HCT116 (cell line): Measurements from ENCODE around the gene RUNX1. TPM values are rescaled to one million over a fixed set of nuclear protein-coding genes. Genes with fewer than 3 reads are reported as not detected.

ENCODE experiments used
- ATAC-seq: fragments of 200-7000 bp; cut with Tn5 transposase; 2 replicates; pipeline ENCODE4 v1.9.1; 2020; ENCODE audit warnings: mild to moderate bottlenecking, moderate library complexity
- BruUV-seq: library from RNA; stranded (reverse); fragments of 400-500 nt; replicated peaks from 2 replicates; lab custom pipeline; 2021; lab: Mats Ljungman, UMichigan
- CTCF ChIA-PET: fragments of 300-600 bp; sonication (Branson Sonifier 250); formaldehyde crosslinking; loops from one replicate; lab custom pipeline; 2021; ENCODE audit warnings: antibody characterized with exemption; lab: Charles Lee
- POLR2A ChIA-PET: fragments of 300-600, 350-600 bp; sonication (Branson Sonifier 250); formaldehyde crosslinking; loops from one replicate; lab custom pipeline; 2021; ENCODE audit warnings: antibody characterized with exemption; lab: Charles Lee
- RAD21 ChIA-PET, 2 experiments: fragments of 300-600 bp; sonication (Branson Sonifier 250); formaldehyde crosslinking; loops; one replicate each; lab custom pipeline; 2023; ENCODE audit warnings: low total read pairs in 2 of 2; ENCODE audit not compliant: uncharacterized antibody in 2 of 2, unreplicated experiment in 2 of 2, low non-redundant PET in 1 of 2; lab: Charles Lee
- DNase-seq: peaks from one replicate; pipeline ENCODE4 v3.0.0-alpha.2; 2010; ENCODE audit warnings: low read depth, low spot score
- H2AFZ ChIP-seq: fragments of 200-600 bp; shearing (Covaris generic), sonication (generic); 2 replicates; pipeline ENCODE4 v1.6.1; 2017; ENCODE audit warnings: low read depth, mixed run types, mixed read lengths, antibody characterized with exemption, low read length; ENCODE audit not compliant: poor library complexity, severe bottlenecking
- H3K27ac ChIP-seq: 2 replicates; pipeline ENCODE4 v1.5.1; 2012; ENCODE audit warnings: low read depth, low read length
- H3K27me3 ChIP-seq: fragments of 200-600 bp; sonication (generic); 2 replicates; pipeline ENCODE4 v1.6.1; 2016; ENCODE audit warnings: mixed run types, low read length, mixed read lengths; ENCODE audit not compliant: insufficient read depth
- H3K36me3 ChIP-seq, 2 experiments: fragments of 200-500 bp in 1 of 2; fragments of 200-600 bp in 1 of 2; sonication (Bioruptor generic) in 1 of 2; sonication (generic) in 1 of 2; 2 replicates each; pipeline versions ENCODE4 v1.5.1 to v1.6.1; 2014 to 2016; ENCODE audit warnings: low read length in 2 of 2, inconsistent platforms in 1 of 2, mixed read lengths in 1 of 2, mixed run types in 1 of 2; ENCODE audit not compliant: insufficient read depth in 2 of 2, control insufficient read depth in 1 of 2
- H3K4me1 ChIP-seq, 2 experiments: fragments of 200-600 bp in 1 of 2; sonication (generic) in 1 of 2; 2 replicates each; pipeline versions ENCODE4 v1.5.1 to v1.6.1; 2012 to 2017; ENCODE audit warnings: low read length in 2 of 2, inconsistent platforms in 1 of 2, mild to moderate bottlenecking in 1 of 2, mixed read lengths in 1 of 2, mixed run types in 1 of 2, moderate library complexity in 1 of 2; ENCODE audit not compliant: insufficient read depth in 2 of 2, control insufficient read depth in 1 of 2
- H3K4me2 ChIP-seq: fragments of 200-600 bp; sonication (generic); 2 replicates; pipeline ENCODE4 v1.6.1; 2017; ENCODE audit warnings: mixed run types, low read length, mixed read lengths
- H3K4me3 ChIP-seq, 2 experiments: fragments of 200-600 bp in 1 of 2; sonication (generic) in 1 of 2; replicated peaks in 1 of 2; 2 replicates each; pipeline ENCODE4 v1.5.1; 2011 to 2016; ENCODE audit warnings: low read length in 2 of 2, control low read depth in 1 of 2, low read depth in 1 of 2, mild to moderate bottlenecking in 1 of 2, mixed read lengths in 1 of 2, mixed run types in 1 of 2
- H3K79me2 ChIP-seq: fragments of 200-600 bp; sonication (generic); 2 replicates; pipeline ENCODE4 v1.6.1; 2017; ENCODE audit warnings: mild to moderate bottlenecking, mixed run types, low read length, moderate library complexity, mixed read lengths; ENCODE audit not compliant: insufficient read depth
- H3K9ac ChIP-seq: fragments of 200-600 bp; sonication (generic); 2 replicates; pipeline ENCODE4 v1.6.1; 2016; ENCODE audit warnings: low read length, mixed read lengths
- H3K9me2 ChIP-seq: fragments of 200-600 bp; sonication (generic), shearing (Covaris generic); 2 replicates; pipeline ENCODE4 v1.6.1; 2017; ENCODE audit warnings: mixed run types, mild to moderate bottlenecking, moderate library complexity; ENCODE audit not compliant: insufficient read depth
- H3K9me3 ChIP-seq, 2 experiments: fragments of 200-500 bp in 1 of 2; fragments of 200-600 bp in 1 of 2; sonication (Bioruptor generic) in 1 of 2; sonication (generic) in 1 of 2; 2 replicates each; pipeline ENCODE4 v1.6.1; 2014 to 2017; ENCODE audit warnings: low read length in 2 of 2, mixed read lengths in 2 of 2, inconsistent platforms in 1 of 2, low read depth in 1 of 2, mild to moderate bottlenecking in 1 of 2, mixed run types in 1 of 2, moderate library complexity in 1 of 2; ENCODE audit not compliant: control insufficient read depth in 1 of 2, insufficient read depth in 1 of 2
- H4K20me1 ChIP-seq: fragments of 200-600 bp; sonication (generic), shearing (Covaris generic); 2 replicates; pipeline ENCODE4 v1.6.1; 2017; ENCODE audit warnings: mixed run types, mild to moderate bottlenecking, moderate library complexity; ENCODE audit not compliant: insufficient read depth
- CEBPB ChIP-seq: IDR thresholded peaks from 2 replicates; pipeline ENCODE4 v1.6.1; 2012; ENCODE audit warnings: low read depth
- CTCF ChIP-seq, 3 experiments: fragments of 200-600 bp in 1 of 3; sonication (generic) in 1 of 3; IDR thresholded peaks in 2 of 3; conservative IDR thresholded peaks in 1 of 3; 2 replicates each; pipeline ENCODE4 v1.5.1; 2012 to 2017; ENCODE audit warnings: low read depth in 2 of 3, low read length in 2 of 3, antibody characterized with exemption in 1 of 3, borderline replicate concordance in 1 of 3, control low read depth in 1 of 3, mild to moderate bottlenecking in 1 of 3, mixed read lengths in 1 of 3, mixed run types in 1 of 3, moderate library complexity in 1 of 3; ENCODE audit not compliant: insufficient read depth in 1 of 3
- EGR1 ChIP-seq: IDR thresholded peaks from 2 replicates; pipeline ENCODE4 v1.6.1; 2012; ENCODE audit warnings: low read depth
- ELF1 ChIP-seq: IDR thresholded peaks from 2 replicates; pipeline ENCODE4 v1.6.1; 2012; ENCODE audit warnings: low read depth, borderline replicate concordance
- EZH2 ChIP-seq: fragments of 200-600 bp; sonication (generic); IDR thresholded peaks from 2 replicates; pipeline ENCODE4 v1.6.1; 2017; ENCODE audit warnings: antibody characterized with exemption, mixed run types
- EZH2phosphoT487 ChIP-seq: fragments of 200-600 bp; IDR thresholded peaks from 2 replicates; pipeline ENCODE4 v1.6.1; 2018; ENCODE audit warnings: antibody characterized with exemption, borderline replicate concordance
- FOSL1 ChIP-seq: IDR thresholded peaks from 2 replicates; pipeline ENCODE4 v1.6.1; 2012; ENCODE audit warnings: low read depth
- JUND ChIP-seq: IDR thresholded peaks from 2 replicates; pipeline ENCODE4 v1.6.1; 2012
- POLR2A ChIP-seq: IDR thresholded peaks from 2 replicates; pipeline ENCODE4 v1.7.0; 2011; ENCODE audit warnings: borderline replicate concordance; ENCODE audit not compliant: insufficient read depth, insufficient read length; ENCODE audit errors: extremely low read depth
- POLR2AphosphoS5 ChIP-seq: IDR thresholded peaks from 2 replicates; pipeline ENCODE4 v1.6.1; 2011; ENCODE audit warnings: mild to moderate bottlenecking, low read depth, low read length, moderate library complexity
- RAD21 ChIP-seq: IDR thresholded peaks from 2 replicates; pipeline ENCODE4 v1.6.1; 2012; ENCODE audit warnings: low read depth, mild to moderate bottlenecking
- REST ChIP-seq: IDR thresholded peaks from 2 replicates; pipeline ENCODE4 v1.6.1; 2012; ENCODE audit warnings: low read depth
- SIN3A ChIP-seq: IDR thresholded peaks from 2 replicates; pipeline ENCODE4 v1.6.1; 2012; ENCODE audit warnings: low read depth
- SP1 ChIP-seq: IDR thresholded peaks from 2 replicates; pipeline ENCODE4 v1.6.1; 2012; ENCODE audit warnings: low read depth
- SRF ChIP-seq: IDR thresholded peaks from 2 replicates; pipeline ENCODE4 v1.6.1; 2012; ENCODE audit warnings: low read depth
- YY1 ChIP-seq: IDR thresholded peaks from 2 replicates; pipeline ENCODE4 v1.6.1; 2011; ENCODE audit warnings: low read length, low read depth, moderate library complexity, mild to moderate bottlenecking; ENCODE audit not compliant: insufficient replicate concordance; ENCODE audit errors: extremely low read depth
- ZFX ChIP-seq: fragments of 450-650 bp; IDR thresholded peaks from 2 replicates; pipeline ENCODE4 v1.6.1; 2017
- ZNF274 ChIP-seq: fragments of 200-500 bp; sonication (Bioruptor generic); IDR thresholded peaks from 2 replicates; pipeline ENCODE4 v1.6.1; 2014; ENCODE audit warnings: mild to moderate bottlenecking, low read depth, low read length, inconsistent platforms
- intact Hi-C: fragments of 100-400 bp; cut with micrococcal nuclease; formaldehyde crosslinking; loops from 2 replicates; pipeline ENCODE4 v1.10.0; 2022
- total RNA-seq: library from RNA; stranded (reverse); gene quantifications from one replicate; pipeline ENCODE4 v1.2.1, GENCODE V29; 2021; ENCODE audit not compliant: unreplicated experiment
- TF ChIP-seq, protein P1 (sequence below): IDR thresholded peaks from 2 replicates; pipeline ENCODE4 v1.6.1; 2011; ENCODE audit warnings: mild to moderate bottlenecking, low read length, moderate library complexity; ENCODE audit not compliant: insufficient replicate concordance; ENCODE audit errors: extremely low read depth
- TF ChIP-seq, protein P2 (sequence below): IDR thresholded peaks from 2 replicates; pipeline ENCODE4 v1.6.1; 2012

The RUNX1 gene
- total RNA-seq, 1 experiment from 2014 or later = 33.5 TPM

- DNase-seq = no peak
- ChIA-PET CTCF (interaction anchor here (0.6 kb wide), 1 partner anchor 10 kb away, joined by 5 read pairs; no protein-coding TSS in a partner anchor), POLR2A (no interaction called here), RAD21 (no interaction called here)
- BruUV-seq = no TSS peak
- Histone ChIP-seq H3K4me1 (peaks cover 36 to 40% of the 10 kb centered on the region in 2 experiments), H3K36me3 (peaks cover 16% of the 10 kb centered on the region in 2 experiments; a peak in 3 of 4 replicates), H3K9me3 (no peaks in the 10 kb centered on the region), H3K9me2 (no peaks in the 10 kb centered on the region), H2AFZ (no peak overlapping the region), H3K4me3 (no peak overlapping the region), H3K9ac (no peak overlapping the region), H4K20me1 (no peaks in the 10 kb centered on the region), H3K27ac (no peak overlapping the region), H3K27me3 (no peaks in the 10 kb centered on the region), H3K79me2 (peaks cover 9% of the 10 kb centered on the region; the same call in 1 of the 2 replicates), H3K4me2 (no peak overlapping the region)
- intact Hi-C loops = no loop called here
- ATAC-seq = no peak
- no peak for TF ChIP-seq EZH2
- no peak for TF ChIP-seq ZFX
- no peak for TF ChIP-seq SP1
- no peak for TF ChIP-seq EGR1
- TF ChIP-seq, protein P1, sequence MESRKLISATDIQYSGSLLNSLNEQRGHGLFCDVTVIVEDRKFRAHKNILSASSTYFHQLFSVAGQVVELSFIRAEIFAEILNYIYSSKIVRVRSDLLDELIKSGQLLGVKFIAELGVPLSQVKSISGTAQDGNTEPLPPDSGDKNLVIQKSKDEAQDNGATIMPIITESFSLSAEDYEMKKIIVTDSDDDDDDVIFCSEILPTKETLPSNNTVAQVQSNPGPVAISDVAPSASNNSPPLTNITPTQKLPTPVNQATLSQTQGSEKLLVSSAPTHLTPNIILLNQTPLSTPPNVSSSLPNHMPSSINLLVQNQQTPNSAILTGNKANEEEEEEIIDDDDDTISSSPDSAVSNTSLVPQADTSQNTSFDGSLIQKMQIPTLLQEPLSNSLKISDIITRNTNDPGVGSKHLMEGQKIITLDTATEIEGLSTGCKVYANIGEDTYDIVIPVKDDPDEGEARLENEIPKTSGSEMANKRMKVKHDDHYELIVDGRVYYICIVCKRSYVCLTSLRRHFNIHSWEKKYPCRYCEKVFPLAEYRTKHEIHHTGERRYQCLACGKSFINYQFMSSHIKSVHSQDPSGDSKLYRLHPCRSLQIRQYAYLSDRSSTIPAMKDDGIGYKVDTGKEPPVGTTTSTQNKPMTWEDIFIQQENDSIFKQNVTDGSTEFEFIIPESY = no peak
- TF ChIP-seq REST = no peak
- TF ChIP-seq ZNF274 = no peak
- TF ChIP-seq FOSL1 = no peak
- TF ChIP-seq, protein P2, sequence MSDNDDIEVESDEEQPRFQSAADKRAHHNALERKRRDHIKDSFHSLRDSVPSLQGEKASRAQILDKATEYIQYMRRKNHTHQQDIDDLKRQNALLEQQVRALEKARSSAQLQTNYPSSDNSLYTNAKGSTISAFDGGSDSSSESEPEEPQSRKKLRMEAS = no peak
- TF ChIP-seq EZH2phosphoT487 = no peak
- no peak for TF ChIP-seq POLR2A
- TF ChIP-seq CTCF (IDR thresholded peaks at IDR 0.05 in 2 of 3, conservative IDR thresholded peaks at IDR 0.05 in 1 of 3; ENCODE audit: borderline replicate concordance in 1 of 3, insufficient read depth in 1 of 3, low read depth in 2 of 3, low read length in 2 of 3) = no peak
- no peak for TF ChIP-seq ELF1
- no peak for TF ChIP-seq RAD21
- no peak for TF ChIP-seq SIN3A
- TF ChIP-seq POLR2AphosphoS5 = no peak
- TF ChIP-seq SRF = no peak
- TF ChIP-seq YY1 = no peak
- no peak for TF ChIP-seq CEBPB
- no peak for TF ChIP-seq JUND
These were observed 215.6 kb downstream of the RUNX1 start for GRCh38 chr21:34833465-34833864.
